Activated T-cell treated with anti-CD3 and anti-CD28 coated beads, Interleukin-2, amount 50 U/mL, for 72 hours (primary cell): ENCODE measurements around the gene FAM209A. TPM values are rescaled to one million over a fixed set of nuclear protein-coding genes. Genes with fewer than 3 reads are reported as not detected.
"Not testable (repeated sequence)": the region's sequence is repeated elsewhere in the genome, so short reads cannot be mapped to it uniquely, and the experiment has no call there.

Experiments
- ATAC-seq, 2 donors: fragments of 150-1000 bp; cut with Tn5 transposase; replicated peaks in 1 of 2; 2 replicates each; pipeline ENCODE4 v1.10.0; 2021; ENCODE audit warnings: moderate library complexity in 2 of 2, mild to moderate bottlenecking in 1 of 2
- DNase-seq, 2 donors: peaks; one replicate each; pipeline ENCODE4 v3.0.0; 2021 to 2022; ENCODE audit warnings: mixed read lengths in 1 of 2
- H3K27ac Mint-ChIP-seq: one replicate; pipeline ENCODE4 v1.8.0; 2022; ENCODE audit warnings: mild to moderate bottlenecking, moderate library complexity, mixed read lengths
- H3K27me3 Mint-ChIP-seq: one replicate; pipeline ENCODE4 v1.8.0; 2022; ENCODE audit warnings: low read depth, mixed read lengths
- H3K36me3 Mint-ChIP-seq, 2 donors: one replicate each; pipeline ENCODE4 v1.8.0; 2022; ENCODE audit warnings: mixed read lengths in 2 of 2, mild to moderate bottlenecking in 1 of 2; ENCODE audit not compliant: insufficient read depth in 2 of 2
- H3K4me1 Mint-ChIP-seq: one replicate; pipeline ENCODE4 v1.8.0; 2022; ENCODE audit warnings: low read depth, mixed read lengths
- H3K4me3 Mint-ChIP-seq, 2 donors: one replicate each; pipeline ENCODE4 v1.8.0; 2022; ENCODE audit warnings: mild to moderate bottlenecking in 2 of 2, mixed read lengths in 2 of 2, moderate library complexity in 2 of 2
- H3K9me3 Mint-ChIP-seq, 2 donors: one replicate each; pipeline ENCODE4 v1.8.0; 2022; ENCODE audit warnings: mixed read lengths in 2 of 2
- total RNA-seq, 2 donors: library from RNA; stranded (reverse); gene quantifications; one replicate each; pipeline ENCODE4 v1.2.3, GENCODE V29; 2022

Gene FAM209A
- 1 to 10 TPM; 1.7 to 2.2 TPM for total RNA-seq

GRCh38 chr20:56524444-56524843, at the start of gene FAM209A:
TSS of gene FAM209A (plus strand) at chr20:56524744. CDS start at chr20:56524809, 65 bp downstream.
- not testable (repeated sequence) for ATAC-seq, H3K4me1 Mint-ChIP-seq, H3K4me3 Mint-ChIP-seq, H3K27ac Mint-ChIP-seq, H3K9me3 Mint-ChIP-seq, H3K27me3 Mint-ChIP-seq, DNase-seq
- peaks cover 6 to 16% of the 10 kb centered on the region in 2 donors for H3K36me3 Mint-ChIP-seq

- peak overlapping the region; percentile 93 for H3K27ac Mint-ChIP-seq
- peaks cover 8 to 46% of the 10 kb centered on the region in 2 donors for H3K36me3 Mint-ChIP-seq
- H3K4me1 Mint-ChIP-seq = peaks cover 21% of the 10 kb centered on the region
- DNase-seq (no peak), ATAC-seq (no peak)
- no peaks in the 10 kb centered on the region for H3K9me3 Mint-ChIP-seq
- H3K4me3 Mint-ChIP-seq = peak overlapping the region; percentile 4 to 47
- no peaks in the 10 kb centered on the region for H3K27me3 Mint-ChIP-seq
Observed at GRCh38 chr20:56483970-56484369, 40.6 kb upstream of the FAM209A start.

- H3K4me3 Mint-ChIP-seq = no peak overlapping the region
- no peak for ATAC-seq
- no peaks in the 10 kb centered on the region for H3K27me3 Mint-ChIP-seq
- H3K4me1 Mint-ChIP-seq = peaks cover 16% of the 10 kb centered on the region
- H3K36me3 Mint-ChIP-seq = peaks cover 11 to 32% of the 10 kb centered on the region in 2 donors
- DNase-seq = no peak
- H3K27ac Mint-ChIP-seq = no peak overlapping the region
- H3K9me3 Mint-ChIP-seq = no peaks in the 10 kb centered on the region
Observed at GRCh38 chr20:56487216-56487615, 37.3 kb upstream of the FAM209A start.

- Mint-ChIP-seq H3K27ac (peak overlapping the region; percentile 72), H3K4me1 (peaks cover 14% of the 10 kb centered on the region), H3K36me3 (peaks cover 11 to 33% of the 10 kb centered on the region in 2 donors), H3K4me3 (no peak overlapping the region), H3K9me3 (no peaks in the 10 kb centered on the region), H3K27me3 (no peaks in the 10 kb centered on the region)
- ATAC-seq (no peak), DNase-seq (no peak)
Observed at GRCh38 chr20:56488566-56488965, 36.0 kb upstream of the FAM209A start.

- peaks cover 0 to 2% of the 10 kb centered on the region in 2 donors for H3K9me3 Mint-ChIP-seq
- H3K27ac Mint-ChIP-seq = no peak overlapping the region
- H3K36me3 Mint-ChIP-seq = peaks cover 6 to 12% of the 10 kb centered on the region in 2 donors
- H3K4me3 Mint-ChIP-seq = no peak overlapping the region
- ATAC-seq (no peak), DNase-seq (no peak)
- peaks cover 6% of the 10 kb centered on the region for H3K4me1 Mint-ChIP-seq
- H3K27me3 Mint-ChIP-seq = no peaks in the 10 kb centered on the region
Observed at GRCh38 chr20:56501116-56501515, 23.4 kb upstream of the FAM209A start.

GRCh38 chr20:56503916-56504315, 20.6 kb upstream of the FAM209A start:
- Mint-ChIP-seq H3K4me1 (peaks cover 6% of the 10 kb centered on the region), H3K27me3 (no peaks in the 10 kb centered on the region), H3K36me3 (peaks cover 2 to 3% of the 10 kb centered on the region in 2 donors), H3K4me3 (no peak overlapping the region), H3K9me3 (no peaks in the 10 kb centered on the region), H3K27ac (no peak overlapping the region)
- no peak for DNase-seq
- ATAC-seq = no peak

GRCh38 chr20:56504373-56505005, 20.1 kb upstream of the FAM209A start:
- H3K9me3 Mint-ChIP-seq = no peaks in the 10 kb centered on the region
- no peak overlapping the region for H3K27ac Mint-ChIP-seq
- no peak overlapping the region for H3K4me3 Mint-ChIP-seq
- peak in 1 of 2 donors; percentile 60 for ATAC-seq
- H3K27me3 Mint-ChIP-seq = no peaks in the 10 kb centered on the region
- peak; percentile 20 to 23 for DNase-seq
- H3K36me3 Mint-ChIP-seq = peaks cover 2 to 3% of the 10 kb centered on the region in 2 donors
- H3K4me1 Mint-ChIP-seq = peaks cover 6% of the 10 kb centered on the region

- no peak overlapping the region for H3K4me3 Mint-ChIP-seq
- no peaks in the 10 kb centered on the region for H3K27me3 Mint-ChIP-seq
- no peaks in the 10 kb centered on the region for H3K9me3 Mint-ChIP-seq
- peaks cover 0 to 2% of the 10 kb centered on the region in 2 donors for H3K36me3 Mint-ChIP-seq
- DNase-seq (no peak), ATAC-seq (no peak)
- H3K4me1 Mint-ChIP-seq = peaks cover 6% of the 10 kb centered on the region
- no peak overlapping the region for H3K27ac Mint-ChIP-seq
Observed at GRCh38 chr20:56506103-56506502, 18.4 kb upstream of the FAM209A start.

GRCh38 chr20:56511926-56512325, 12.6 kb upstream of the FAM209A start:
- no peak overlapping the region for H3K27ac Mint-ChIP-seq
- ATAC-seq (no peak), DNase-seq (no peak)
- no peaks in the 10 kb centered on the region for H3K9me3 Mint-ChIP-seq
- peaks cover 2 to 5% of the 10 kb centered on the region in 2 donors for H3K36me3 Mint-ChIP-seq
- no peaks in the 10 kb centered on the region for H3K4me1 Mint-ChIP-seq
- no peaks in the 10 kb centered on the region for H3K27me3 Mint-ChIP-seq
- no peak overlapping the region for H3K4me3 Mint-ChIP-seq

GRCh38 chr20:56513161-56514150, 11.1 kb upstream of the FAM209A start:
- Mint-ChIP-seq H3K36me3 (peaks cover 6 to 13% of the 10 kb centered on the region in 2 donors), H3K27me3 (no peaks in the 10 kb centered on the region), H3K4me3 (no peak overlapping the region), H3K9me3 (no peaks in the 10 kb centered on the region), H3K4me1 (no peaks in the 10 kb centered on the region), H3K27ac (no peak overlapping the region)
- DNase-seq (no peak), ATAC-seq (no peak)

GRCh38 chr20:56516631-56517030, 7.9 kb upstream of the FAM209A start:
- Mint-ChIP-seq H3K4me1 (no peaks in the 10 kb centered on the region), H3K4me3 (no peak overlapping the region), H3K9me3 (peaks cover 6 to 9% of the 10 kb centered on the region in 2 donors), H3K36me3 (peaks cover 18 to 39% of the 10 kb centered on the region in 2 donors), H3K27ac (peak overlapping the region; percentile 28), H3K27me3 (no peaks in the 10 kb centered on the region)
- no peak for DNase-seq
- ATAC-seq = no peak

GRCh38 chr20:56517211-56517610, 7.3 kb upstream of the FAM209A start:
- Mint-ChIP-seq H3K9me3 (peaks cover 6 to 9% of the 10 kb centered on the region in 2 donors), H3K27ac (no peak overlapping the region), H3K4me1 (no peaks in the 10 kb centered on the region), H3K4me3 (no peak overlapping the region), H3K36me3 (peaks cover 16 to 39% of the 10 kb centered on the region in 2 donors), H3K27me3 (no peaks in the 10 kb centered on the region)
- no peak for ATAC-seq
- no peak for DNase-seq

GRCh38 chr20:56517641-56518040, 6.9 kb upstream of the FAM209A start:
- H3K27ac Mint-ChIP-seq = no peak overlapping the region
- no peak for ATAC-seq

More at GRCh38 chr20:56517641-56518040, 6.9 kb upstream of the FAM209A start:
- H3K9me3 Mint-ChIP-seq = peaks cover 6 to 9% of the 10 kb centered on the region in 2 donors
- H3K4me3 Mint-ChIP-seq = no peak overlapping the region
- peaks cover 16 to 39% of the 10 kb centered on the region in 2 donors for H3K36me3 Mint-ChIP-seq
- DNase-seq = no peak
- no peaks in the 10 kb centered on the region for H3K4me1 Mint-ChIP-seq
- H3K27me3 Mint-ChIP-seq = no peaks in the 10 kb centered on the region
